AG04449 (cell line): Measurements from ENCODE around the gene CIC.

ENCODE experiments used
- CTCF ChIA-PET: fragments of 350-600 bp; formaldehyde crosslinking; extraction: SDS; loops from one replicate; lab custom pipeline; 2021; ENCODE audit warnings: antibody characterized with exemption; lab: Yijun Ruan, JAX
- POLR2A ChIA-PET: fragments of 400-600, 350-600 bp; formaldehyde crosslinking; extraction: SDS; loops from one replicate; lab custom pipeline; 2020; ENCODE audit warnings: antibody characterized with exemption, inconsistent platforms; lab: Yijun Ruan, JAX
- DNase-seq: peaks from one replicate; pipeline ENCODE4 v3.0.0-alpha.2; 2010; ENCODE audit warnings: low read depth, low spot score
- H3K4me3 ChIP-seq: 2 replicates; pipeline ENCODE4 v1.5.1; 2011; ENCODE audit warnings: low read depth, mild to moderate bottlenecking, control low read depth, low read length
- TF ChIP-seq, protein P1 (sequence below): IDR thresholded peaks from one replicate; pipeline ENCODE4 v1.5.1; 2011; ENCODE audit warnings: mild to moderate bottlenecking, moderate library complexity, low read length, control low read depth, inconsistent platforms; ENCODE audit not compliant: insufficient read depth; ENCODE audit errors: missing control alignments

Gene CIC

DNA sequence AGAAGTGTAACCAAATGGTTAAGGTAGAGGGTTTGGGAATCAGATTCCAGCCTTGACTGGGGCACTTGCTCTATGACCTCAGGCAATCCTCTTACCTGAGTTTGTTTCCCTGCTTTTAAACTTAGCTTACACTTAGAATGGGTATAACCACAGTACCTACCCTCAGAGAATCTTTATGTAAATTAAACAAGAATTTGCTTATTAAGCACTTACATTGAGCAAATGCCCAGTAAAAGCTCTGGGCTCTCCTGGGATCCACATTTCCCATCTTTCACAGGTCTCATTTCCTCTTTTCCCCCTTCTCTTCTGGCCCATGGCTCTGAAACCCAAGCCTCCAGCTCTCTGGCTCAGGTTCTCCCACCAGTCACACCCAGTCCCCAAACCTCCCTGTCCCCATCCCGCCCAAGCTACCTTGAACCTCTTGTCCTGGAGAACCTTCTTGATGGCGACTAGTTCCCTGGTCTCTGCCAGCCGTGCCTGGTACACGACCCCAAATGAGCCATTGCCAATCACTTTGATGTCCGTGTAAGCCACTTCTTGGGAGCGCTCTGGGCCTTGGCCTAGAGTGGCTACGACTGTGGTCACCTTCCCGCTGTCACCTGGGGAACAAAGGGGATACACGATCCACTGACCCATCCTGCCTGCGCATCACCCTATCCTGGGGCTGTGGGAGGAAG lies 29.4 kb upstream of the CIC start:
- TF ChIP-seq, protein P1, sequence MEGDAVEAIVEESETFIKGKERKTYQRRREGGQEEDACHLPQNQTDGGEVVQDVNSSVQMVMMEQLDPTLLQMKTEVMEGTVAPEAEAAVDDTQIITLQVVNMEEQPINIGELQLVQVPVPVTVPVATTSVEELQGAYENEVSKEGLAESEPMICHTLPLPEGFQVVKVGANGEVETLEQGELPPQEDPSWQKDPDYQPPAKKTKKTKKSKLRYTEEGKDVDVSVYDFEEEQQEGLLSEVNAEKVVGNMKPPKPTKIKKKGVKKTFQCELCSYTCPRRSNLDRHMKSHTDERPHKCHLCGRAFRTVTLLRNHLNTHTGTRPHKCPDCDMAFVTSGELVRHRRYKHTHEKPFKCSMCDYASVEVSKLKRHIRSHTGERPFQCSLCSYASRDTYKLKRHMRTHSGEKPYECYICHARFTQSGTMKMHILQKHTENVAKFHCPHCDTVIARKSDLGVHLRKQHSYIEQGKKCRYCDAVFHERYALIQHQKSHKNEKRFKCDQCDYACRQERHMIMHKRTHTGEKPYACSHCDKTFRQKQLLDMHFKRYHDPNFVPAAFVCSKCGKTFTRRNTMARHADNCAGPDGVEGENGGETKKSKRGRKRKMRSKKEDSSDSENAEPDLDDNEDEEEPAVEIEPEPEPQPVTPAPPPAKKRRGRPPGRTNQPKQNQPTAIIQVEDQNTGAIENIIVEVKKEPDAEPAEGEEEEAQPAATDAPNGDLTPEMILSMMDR, result no peak
- ChIA-PET CTCF (interaction anchor here (1.7 to 14.9 kb wide), 7 partner anchors 11 to 128 kb away, joined by 3 to 258 read pairs (median 33); no protein-coding TSS in a partner anchor), POLR2A (no interaction called here)
- no peak for DNase-seq
- no peak overlapping the region for H3K4me3 ChIP-seq

DNA sequence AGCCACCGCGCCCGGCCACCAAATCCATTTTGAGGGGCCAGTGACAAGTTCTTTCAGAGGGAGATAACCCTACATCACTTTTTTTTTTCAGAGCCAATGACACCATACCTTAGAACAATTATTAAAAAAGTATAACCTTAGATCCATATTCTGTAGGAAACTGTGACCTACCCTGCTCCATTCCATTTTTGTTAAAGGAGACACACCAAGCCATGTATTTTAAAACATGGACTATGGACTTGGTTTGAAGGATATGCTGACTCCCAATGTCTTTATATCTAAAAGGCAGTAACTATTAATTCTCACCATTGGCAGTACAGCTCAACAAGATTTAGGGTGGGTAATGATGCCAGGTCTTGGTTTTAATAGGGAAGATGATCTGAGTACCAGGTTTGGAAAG lies 27.8 kb upstream of the CIC start:
- CTCF ChIA-PET, result interaction anchor here (1.8 to 14.9 kb wide), 7 partner anchors 12 to 129 kb away, joined by 3 to 258 read pairs (median 33); partner anchors contain the start of gene POU2F2
- DNase-seq, result no peak
- TF ChIP-seq, protein P1, result no peak
- H3K4me3 ChIP-seq, result peak overlapping the region; percentile 86
- POLR2A ChIA-PET, result interaction anchor here (0.7 to 1.1 kb wide), 3 partner anchors 8 to 151 kb away, joined by 3 to 4 read pairs (median 4); no protein-coding TSS in a partner anchor

GRCh38 chr19:42242069-42242511 lies 27.0 kb upstream of the CIC start:
- ChIA-PET POLR2A (interaction anchor here (0.6 to 2.8 kb wide), 14 partner anchors 9 to 152 kb away, joined by 3 to 17 read pairs (median 4); partner anchors contain the start of gene ERF), CTCF (interaction anchor here (2.6 to 14.9 kb wide), 6 partner anchors 13 to 162 kb away, joined by 10 to 258 read pairs (median 90); partner anchors contain the start of gene POU2F2)
- H3K4me3 ChIP-seq, result peak overlapping the region; percentile 86
- TF ChIP-seq, protein P1, result no peak
- no peak for DNase-seq

DNA sequence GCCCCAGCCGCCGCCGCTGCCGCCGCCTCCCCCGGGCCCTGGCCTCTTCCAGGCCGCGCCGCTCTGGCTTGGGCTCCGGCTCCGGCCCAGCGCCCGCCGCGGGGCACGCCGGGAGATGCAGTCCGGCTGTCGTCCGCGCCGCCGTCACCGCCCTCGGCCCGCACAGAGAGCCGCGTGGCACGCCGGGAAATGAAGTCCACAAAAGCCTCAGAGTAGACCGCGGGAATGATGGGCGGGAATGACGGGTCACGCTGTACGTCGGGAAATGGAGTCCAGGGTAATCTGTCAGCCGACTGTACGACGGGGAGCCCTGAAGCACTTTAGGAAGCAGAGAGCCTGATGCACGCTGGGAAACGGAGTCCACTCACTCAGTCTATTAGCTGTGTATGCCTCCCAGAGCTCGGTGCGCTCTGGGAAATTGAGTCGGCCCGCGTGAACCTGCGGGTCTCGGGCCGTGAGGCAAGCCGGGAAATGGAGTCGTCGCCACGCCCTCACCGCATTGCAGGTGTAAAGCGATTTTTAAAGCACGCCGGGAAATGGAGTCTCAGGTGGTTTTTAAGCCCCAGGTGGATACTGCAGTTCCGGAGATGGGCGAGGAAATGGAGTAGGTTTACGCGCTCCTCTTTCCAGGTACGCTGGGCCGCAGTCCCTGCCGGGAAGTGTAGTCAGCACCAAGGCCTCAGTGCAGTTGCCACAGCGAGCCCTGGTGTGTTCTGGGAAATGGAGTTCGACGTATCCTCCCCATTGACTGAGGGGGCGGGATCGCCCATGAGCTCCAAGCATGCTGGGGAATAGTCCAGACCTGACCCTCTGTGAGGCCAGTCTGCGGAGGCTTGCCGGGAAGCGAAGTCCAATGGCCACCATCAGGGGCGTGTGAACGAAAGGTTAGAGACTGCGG lies 26.3 kb upstream of the CIC start, which contains the start of gene GSK3A:
Gene GSK3A (minus strand): TSS at position 91 of the 898 bp plus-strand sequence. CDS start 137 bp downstream, outside the sequence.
- ChIA-PET POLR2A (interaction anchor here (0.6 to 2.8 kb wide), 17 partner anchors 8 to 132 kb away, joined by 3 to 17 read pairs (median 4); partner anchors contain the start of gene ERF), CTCF (interaction anchor here (0.9 to 14.9 kb wide), 12 partner anchors 8 to 162 kb away, joined by 4 to 258 read pairs (median 26); partner anchors contain the start of gene POU2F2)
- DNase-seq, result peak; percentile 96
- H3K4me3 ChIP-seq, result peak within 1 kb of the TSS; percentile 86
- TF ChIP-seq, protein P1, result peak; percentile 10

DNA sequence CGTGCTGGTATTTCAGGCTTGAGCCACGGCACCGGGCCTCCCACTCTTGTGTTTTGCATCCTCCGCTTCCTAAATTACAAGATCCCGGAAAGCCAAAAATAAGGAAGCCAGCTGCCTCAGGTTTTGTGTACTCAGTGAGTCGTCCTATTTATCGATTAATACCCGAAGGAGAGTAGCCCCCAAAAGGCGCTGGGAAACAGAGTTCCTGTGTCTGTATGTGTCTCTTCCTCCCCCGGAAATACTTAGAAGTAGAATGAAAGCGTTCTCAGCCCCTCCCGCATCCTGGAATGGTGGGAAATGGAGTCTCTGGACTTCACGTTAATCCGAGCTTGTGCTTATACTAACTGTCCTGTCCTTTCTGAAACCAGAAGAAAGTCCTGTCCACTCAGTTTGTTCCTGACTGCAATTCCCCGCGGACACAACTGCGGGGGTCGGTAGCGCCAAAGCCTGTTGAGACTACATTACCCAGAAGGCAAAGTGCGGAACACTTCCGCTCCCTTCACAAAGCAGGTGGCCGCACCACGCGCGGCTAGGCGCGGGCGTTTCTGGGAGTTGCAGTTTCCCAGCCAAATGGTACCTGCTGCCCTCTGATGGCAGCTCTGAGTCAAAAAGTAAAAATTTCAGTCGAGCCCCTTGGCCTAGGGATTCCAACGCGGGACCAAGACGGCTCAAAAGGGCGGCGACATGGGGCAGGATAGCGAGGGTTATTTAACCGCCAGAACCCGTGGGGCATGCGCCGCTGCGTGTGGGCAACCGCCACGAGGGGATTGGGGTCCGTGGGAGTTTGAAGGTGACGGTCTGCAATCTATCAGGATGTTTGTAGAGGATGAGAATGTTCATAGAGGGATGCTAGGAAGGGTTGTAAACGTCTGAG lies 24.5 kb upstream of the CIC start:
- no peak for DNase-seq
- CTCF ChIA-PET, result interaction anchor here (0.6 to 14.9 kb wide), 31 partner anchors 11 to 190 kb away, joined by 3 to 258 read pairs (median 7); partner anchors contain the start of genes ERF and ZNF526
- POLR2A ChIA-PET, result interaction anchor here (1.2 to 2.8 kb wide), 3 partner anchors 10 to 59 kb away, joined by 3 to 17 read pairs (median 4); no protein-coding TSS in a partner anchor
- TF ChIP-seq, protein P1, result peak; percentile 58
- peak overlapping the region; percentile 85 for H3K4me3 ChIP-seq
